ENCODE results near the gene DMAC1. TPM values are rescaled to one million over a fixed set of nuclear protein-coding genes. Genes with fewer than 3 reads are reported as not detected.

DMAC1 gene
- total and polyA plus RNA-seq, 2 donors from 2014 or later, result 54.9 to 159 TPM

DNA sequence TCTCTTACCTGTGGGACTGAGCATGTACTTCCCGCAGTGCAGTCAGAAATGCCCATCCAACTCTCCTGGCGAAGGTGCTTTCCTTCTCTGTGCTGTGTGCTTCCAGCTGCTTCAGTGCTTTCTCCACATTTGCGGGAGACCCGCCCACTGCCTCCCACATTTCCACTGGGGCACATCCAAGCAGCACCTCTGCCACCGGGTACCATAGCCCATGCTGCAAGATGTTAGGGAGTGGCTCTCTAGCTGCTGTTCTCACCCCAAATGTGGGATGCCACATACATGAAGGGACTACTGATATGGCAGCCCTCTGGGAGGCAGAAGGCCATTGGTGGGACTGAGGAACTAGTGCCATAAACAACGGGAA, 8.8 kb downstream of the DMAC1 start:
- Histone ChIP-seq H3K4me1 (ENCODE audit: control insufficient read depth in 2 of 3, insufficient read depth in 2 of 3, low read depth in 1 of 3, low read length in 3 of 3) (no peaks in the 10 kb centered on the region), H3K9me3 (ENCODE audit: control insufficient read depth in 2 of 3, insufficient read depth in 1 of 3, low read length in 3 of 3) (no peaks in the 10 kb centered on the region), H3K4me3 (ENCODE audit: low read length in 3 of 3) (no peak overlapping the region), H3K27ac (ENCODE audit: low read depth in 2 of 2, low read length in 2 of 2) (no peak overlapping the region), H3K27me3 (ENCODE audit: control insufficient read depth, insufficient read depth, low read length) (no peaks in the 10 kb centered on the region), H3K9ac (ENCODE audit: low read length in 3 of 3) (no peak overlapping the region), H3K36me3 (ENCODE audit: control insufficient read depth in 2 of 3, insufficient read depth in 3 of 3, low read length in 3 of 3) (peaks cover 0 to 15% (median 0%) of the 10 kb centered on the region in 3 donors)
- FAIRE-seq (no peak), DNase-seq (peak in 1 of 5 donors; percentile 31)
- intact Hi-C loops (cut with DNase I), result no loop called here
- TF ChIP-seq, protein P1, sequence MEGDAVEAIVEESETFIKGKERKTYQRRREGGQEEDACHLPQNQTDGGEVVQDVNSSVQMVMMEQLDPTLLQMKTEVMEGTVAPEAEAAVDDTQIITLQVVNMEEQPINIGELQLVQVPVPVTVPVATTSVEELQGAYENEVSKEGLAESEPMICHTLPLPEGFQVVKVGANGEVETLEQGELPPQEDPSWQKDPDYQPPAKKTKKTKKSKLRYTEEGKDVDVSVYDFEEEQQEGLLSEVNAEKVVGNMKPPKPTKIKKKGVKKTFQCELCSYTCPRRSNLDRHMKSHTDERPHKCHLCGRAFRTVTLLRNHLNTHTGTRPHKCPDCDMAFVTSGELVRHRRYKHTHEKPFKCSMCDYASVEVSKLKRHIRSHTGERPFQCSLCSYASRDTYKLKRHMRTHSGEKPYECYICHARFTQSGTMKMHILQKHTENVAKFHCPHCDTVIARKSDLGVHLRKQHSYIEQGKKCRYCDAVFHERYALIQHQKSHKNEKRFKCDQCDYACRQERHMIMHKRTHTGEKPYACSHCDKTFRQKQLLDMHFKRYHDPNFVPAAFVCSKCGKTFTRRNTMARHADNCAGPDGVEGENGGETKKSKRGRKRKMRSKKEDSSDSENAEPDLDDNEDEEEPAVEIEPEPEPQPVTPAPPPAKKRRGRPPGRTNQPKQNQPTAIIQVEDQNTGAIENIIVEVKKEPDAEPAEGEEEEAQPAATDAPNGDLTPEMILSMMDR (IDR thresholded peaks at IDR 0.05; ENCODE audit: borderline replicate concordance, extremely low read depth, insufficient read depth), result no peak

DNA sequence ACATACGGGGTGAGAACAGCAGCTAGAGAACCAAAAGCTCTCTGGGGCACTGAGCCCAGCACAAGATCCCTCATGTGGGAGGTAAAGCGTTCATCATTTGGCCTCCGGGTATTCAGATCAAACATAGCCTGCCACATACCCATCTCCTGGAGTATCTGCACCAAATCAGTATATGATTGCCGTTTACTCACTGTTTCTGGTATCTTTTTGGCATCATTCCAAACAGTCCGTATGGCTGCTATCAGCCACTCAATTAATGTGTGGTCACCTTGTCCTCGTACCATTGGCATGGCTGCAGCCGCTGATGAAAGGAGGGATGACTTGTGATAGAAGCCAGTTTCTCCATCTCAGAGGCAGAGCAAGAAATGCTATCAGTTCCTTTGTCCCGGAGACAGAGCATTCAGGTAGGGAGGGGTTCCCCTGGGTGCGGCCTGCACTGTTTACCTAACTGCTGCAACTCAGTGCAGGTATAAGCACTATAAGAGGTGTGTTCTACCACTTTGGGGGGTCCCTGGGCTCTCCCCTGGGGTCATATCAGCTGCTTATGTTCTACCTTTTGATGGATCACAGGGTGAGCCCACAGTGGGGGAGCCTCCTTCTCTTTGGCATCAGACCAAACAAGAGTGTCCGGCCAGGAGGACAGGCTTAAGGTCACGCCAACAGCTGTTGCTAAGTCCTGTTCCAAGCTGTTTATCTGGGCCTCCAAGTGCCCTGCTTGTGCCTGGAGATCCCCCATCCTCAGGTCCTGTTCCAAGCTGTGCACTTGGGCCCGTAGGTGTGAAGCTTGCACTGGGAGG, 9.4 kb downstream of the DMAC1 start:
- H3K36me3 ChIP-seq (ENCODE audit: control insufficient read depth in 2 of 3, insufficient read depth in 3 of 3, low read length in 3 of 3), result peaks cover 0 to 9% (median 0%) of the 10 kb centered on the region in 3 donors
- no peak for DNase-seq
- TF ChIP-seq, protein P1 (IDR thresholded peaks at IDR 0.05; ENCODE audit: borderline replicate concordance, extremely low read depth, insufficient read depth), result no peak
- H3K9me3 ChIP-seq (ENCODE audit: control insufficient read depth in 2 of 3, insufficient read depth in 1 of 3, low read length in 3 of 3), result no peaks in the 10 kb centered on the region
- H3K27ac ChIP-seq (ENCODE audit: low read depth in 2 of 2, low read length in 2 of 2), result no peak overlapping the region
- no peaks in the 10 kb centered on the region for H3K4me1 ChIP-seq (ENCODE audit: control insufficient read depth in 2 of 3, insufficient read depth in 2 of 3, low read depth in 1 of 3, low read length in 3 of 3)
- H3K4me3 ChIP-seq (ENCODE audit: low read length in 3 of 3), result no peak overlapping the region
- no peak overlapping the region for H3K9ac ChIP-seq (ENCODE audit: low read length in 3 of 3)
- H3K27me3 ChIP-seq (ENCODE audit: control insufficient read depth, insufficient read depth, low read length), result no peaks in the 10 kb centered on the region
- intact Hi-C loops (cut with DNase I), result no loop called here
- no peak for FAIRE-seq

- Histone ChIP-seq H3K4me3 (ENCODE audit: low read length in 3 of 3) (no peak overlapping the region), H3K9ac (ENCODE audit: low read length in 3 of 3) (no peak overlapping the region), H3K36me3 (ENCODE audit: control insufficient read depth in 2 of 3, insufficient read depth in 3 of 3, low read length in 3 of 3) (no peaks in the 10 kb centered on the region), H3K27me3 (ENCODE audit: control insufficient read depth, insufficient read depth, low read length) (no peaks in the 10 kb centered on the region), H3K4me1 (ENCODE audit: control insufficient read depth in 2 of 3, insufficient read depth in 2 of 3, low read depth in 1 of 3, low read length in 3 of 3) (no peaks in the 10 kb centered on the region), H3K27ac (ENCODE audit: low read depth in 2 of 2, low read length in 2 of 2) (no peak overlapping the region), H3K9me3 (ENCODE audit: control insufficient read depth in 2 of 3, insufficient read depth in 1 of 3, low read length in 3 of 3) (no peaks in the 10 kb centered on the region)
- intact Hi-C loops (cut with DNase I), result no loop called here
- DNase-seq (no peak), FAIRE-seq (no peak)
- TF ChIP-seq, protein P1 (IDR thresholded peaks at IDR 0.05; ENCODE audit: borderline replicate concordance, extremely low read depth, insufficient read depth), result no peak
These were observed 10.8 kb downstream of the DMAC1 start for GRCh38 chr9:7788772-7789171.
